Glomerular visceral epithelial cell (primary cell): ENCODE data around the gene ANKMY2.
"Not testable (repeated sequence)": the region's sequence is repeated elsewhere in the genome, so short reads cannot be mapped to it uniquely, and the experiment has no call there.

Experiments
- DNase-seq: peaks from one replicate; pipeline ENCODE4 v3.0.0-alpha.2; 2016; ENCODE audit errors: extremely low spot score

ANKMY2 gene

GRCh38 chr7:16659854-16660497 is 14.4 kb upstream of the ANKMY2 start:
- DNase-seq, result not testable (repeated sequence)

DNA sequence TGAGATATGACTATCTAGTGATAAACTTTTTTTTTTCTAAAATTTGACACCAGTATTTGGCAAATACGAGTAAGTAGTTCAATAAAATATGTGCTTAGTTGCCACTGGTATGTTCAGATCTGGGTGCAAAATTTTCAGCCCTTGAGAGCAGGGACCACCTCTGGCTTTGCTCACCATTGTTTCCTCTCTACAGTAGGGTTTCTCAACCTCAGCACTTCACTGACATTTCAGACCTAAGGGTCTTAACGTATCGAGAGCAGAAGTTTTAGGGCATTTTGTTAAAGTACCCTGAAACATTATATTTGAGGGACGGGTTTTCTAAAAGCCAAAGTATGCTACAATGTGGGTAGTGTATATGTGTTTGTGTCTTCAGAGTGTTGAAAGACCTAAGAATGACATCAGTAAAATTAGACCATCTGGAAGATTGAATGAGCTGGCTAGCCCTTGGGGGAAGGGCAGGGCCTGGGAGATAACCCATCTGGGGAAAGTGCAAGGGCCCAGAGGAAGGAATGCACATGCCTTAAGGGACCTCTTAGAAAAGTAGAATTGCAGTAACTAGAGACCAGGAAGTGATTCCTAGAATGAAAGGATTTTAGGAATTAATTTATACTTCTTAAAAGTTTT is 12.2 kb upstream of the ANKMY2 start:
- DNase-seq, result peak; percentile 67

DNA sequence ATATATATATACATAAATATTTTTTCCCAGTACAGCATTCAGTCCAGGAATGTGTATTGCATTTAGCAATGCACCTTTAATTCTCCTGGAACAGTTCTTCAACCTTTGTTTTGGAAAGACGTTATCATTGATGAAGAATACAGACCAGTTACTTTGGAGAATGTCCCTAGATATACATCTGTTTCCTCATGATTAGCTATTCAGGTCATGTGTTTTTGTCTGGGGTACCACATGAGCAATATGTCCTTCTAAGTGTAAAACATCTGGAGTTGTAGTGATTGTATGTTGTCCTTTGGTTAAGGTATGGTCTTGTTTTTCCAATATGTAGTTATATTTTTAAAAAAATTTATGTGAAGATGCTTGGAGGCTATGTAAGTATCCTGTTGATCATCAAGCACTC is 10.6 kb upstream of the ANKMY2 start:
- no peak for DNase-seq

- DNase-seq, result no peak
These were observed 9.8 kb upstream of the ANKMY2 start for GRCh38 chr7:16655394-16655793.

DNA sequence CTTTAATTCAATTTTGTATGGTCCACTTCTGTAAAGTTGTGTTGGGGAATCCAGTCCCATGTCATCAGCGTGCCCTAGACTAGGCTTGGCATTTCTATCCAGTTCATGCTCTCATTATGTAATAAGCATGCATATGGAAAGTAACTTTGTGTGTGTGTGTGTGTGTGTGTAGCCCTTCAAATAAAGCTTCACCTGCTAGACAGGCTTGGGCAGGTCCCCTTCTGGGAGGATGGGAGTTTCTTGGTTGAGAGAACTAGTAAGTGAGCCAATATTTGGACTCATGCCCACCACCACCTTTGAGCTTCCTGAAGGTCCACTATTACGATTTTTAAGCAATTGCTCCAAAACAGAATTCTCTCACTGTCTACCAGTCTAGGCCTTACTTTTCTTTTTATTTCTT is 7.3 kb upstream of the ANKMY2 start:
- peak; percentile 15 for DNase-seq

DNA sequence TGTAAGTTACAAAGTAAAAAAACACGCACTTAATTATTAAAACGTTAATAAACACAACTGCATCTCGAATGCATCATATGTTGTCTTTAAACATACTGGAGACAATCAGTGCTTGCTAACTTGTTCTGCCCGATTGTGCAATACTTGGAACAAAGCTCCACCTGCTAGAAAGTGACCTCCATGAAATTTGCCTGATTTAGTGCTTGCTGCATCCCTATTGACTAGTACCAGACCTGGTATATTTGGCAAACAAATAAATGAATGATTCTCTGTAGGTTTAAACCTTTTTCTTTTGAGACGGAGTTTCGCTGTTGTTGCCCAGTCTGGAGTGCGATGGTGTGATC is 6.7 kb upstream of the ANKMY2 start:
- no peak for DNase-seq

GRCh38 chr7:16651396-16652239 is 6.1 kb upstream of the ANKMY2 start:
- DNase-seq, result no peak

DNA sequence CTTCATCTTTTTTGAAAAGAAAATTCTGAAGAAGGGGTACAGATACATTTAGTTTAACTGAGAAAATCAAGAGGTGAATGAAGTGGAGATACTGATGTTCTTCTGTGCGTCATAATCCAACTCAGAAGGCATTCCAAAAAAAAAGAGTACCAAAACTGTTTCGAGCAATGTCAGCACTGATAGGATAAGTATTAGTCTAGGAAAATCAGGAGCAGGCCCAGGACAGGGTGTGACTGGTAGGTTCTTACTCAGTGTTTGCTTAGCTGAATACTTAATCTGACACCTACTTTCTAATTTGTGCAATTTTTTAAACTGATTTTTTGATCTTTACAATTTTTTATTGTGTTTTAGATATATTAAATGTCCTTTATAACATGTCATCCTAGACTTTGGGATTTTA is 4.7 kb upstream of the ANKMY2 start:
- no peak for DNase-seq

DNA sequence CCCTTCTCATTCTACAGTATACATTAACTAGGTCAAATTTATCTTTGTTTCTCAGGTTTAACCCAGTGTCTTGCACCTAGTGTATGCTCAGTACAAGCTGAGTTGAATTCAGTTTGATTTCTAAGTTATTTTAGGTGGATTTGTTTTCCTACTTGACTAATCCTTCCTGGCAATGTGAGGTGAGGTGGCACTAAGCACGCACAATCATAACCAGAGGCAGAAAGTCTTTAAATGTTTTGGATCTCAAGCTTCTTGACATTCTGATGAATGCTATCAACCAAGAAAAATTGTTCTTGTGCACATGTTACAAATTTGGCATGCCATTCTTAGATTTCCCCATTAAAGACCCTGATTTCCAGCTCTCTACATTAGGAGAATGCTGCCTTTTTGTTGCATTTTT is 3.6 kb upstream of the ANKMY2 start:
- DNase-seq, result peak; percentile 11

- no peak for DNase-seq
These were observed 3.0 kb upstream of the ANKMY2 start for GRCh38 chr7:16648551-16648950.

GRCh38 chr7:16647435-16647960 is 1.9 kb upstream of the ANKMY2 start:
- DNase-seq, result no peak

DNA sequence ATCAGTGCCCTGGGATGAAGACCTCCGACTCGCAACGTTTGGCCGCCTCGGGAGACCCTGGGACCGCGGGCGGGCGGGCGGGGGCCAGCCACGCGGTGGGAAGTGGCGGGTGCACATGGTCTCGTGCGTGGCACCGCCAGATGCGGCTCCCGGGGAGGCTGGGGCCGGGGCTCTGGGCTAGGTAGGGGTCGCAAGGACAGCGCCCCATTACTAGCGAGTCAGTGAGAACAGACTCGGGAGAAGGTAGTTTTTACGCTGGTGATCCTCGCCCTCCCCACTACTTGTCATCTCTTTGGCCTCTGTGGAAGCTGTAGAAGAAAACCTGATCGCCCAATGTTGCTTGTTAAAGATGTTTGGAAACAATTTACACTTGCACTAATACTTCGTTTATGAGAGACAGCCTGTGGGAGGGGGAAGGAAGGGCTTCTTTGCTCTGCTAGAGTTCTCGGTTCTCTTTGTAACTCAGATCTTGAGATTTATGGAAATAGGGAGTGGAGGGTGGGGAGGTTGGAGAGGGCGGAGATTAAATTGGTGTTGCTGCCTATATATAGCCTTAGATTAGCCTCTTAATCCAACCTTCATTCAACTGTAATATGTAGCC is 1.0 kb upstream of the ANKMY2 start:
- peak; percentile 20 for DNase-seq

DNA sequence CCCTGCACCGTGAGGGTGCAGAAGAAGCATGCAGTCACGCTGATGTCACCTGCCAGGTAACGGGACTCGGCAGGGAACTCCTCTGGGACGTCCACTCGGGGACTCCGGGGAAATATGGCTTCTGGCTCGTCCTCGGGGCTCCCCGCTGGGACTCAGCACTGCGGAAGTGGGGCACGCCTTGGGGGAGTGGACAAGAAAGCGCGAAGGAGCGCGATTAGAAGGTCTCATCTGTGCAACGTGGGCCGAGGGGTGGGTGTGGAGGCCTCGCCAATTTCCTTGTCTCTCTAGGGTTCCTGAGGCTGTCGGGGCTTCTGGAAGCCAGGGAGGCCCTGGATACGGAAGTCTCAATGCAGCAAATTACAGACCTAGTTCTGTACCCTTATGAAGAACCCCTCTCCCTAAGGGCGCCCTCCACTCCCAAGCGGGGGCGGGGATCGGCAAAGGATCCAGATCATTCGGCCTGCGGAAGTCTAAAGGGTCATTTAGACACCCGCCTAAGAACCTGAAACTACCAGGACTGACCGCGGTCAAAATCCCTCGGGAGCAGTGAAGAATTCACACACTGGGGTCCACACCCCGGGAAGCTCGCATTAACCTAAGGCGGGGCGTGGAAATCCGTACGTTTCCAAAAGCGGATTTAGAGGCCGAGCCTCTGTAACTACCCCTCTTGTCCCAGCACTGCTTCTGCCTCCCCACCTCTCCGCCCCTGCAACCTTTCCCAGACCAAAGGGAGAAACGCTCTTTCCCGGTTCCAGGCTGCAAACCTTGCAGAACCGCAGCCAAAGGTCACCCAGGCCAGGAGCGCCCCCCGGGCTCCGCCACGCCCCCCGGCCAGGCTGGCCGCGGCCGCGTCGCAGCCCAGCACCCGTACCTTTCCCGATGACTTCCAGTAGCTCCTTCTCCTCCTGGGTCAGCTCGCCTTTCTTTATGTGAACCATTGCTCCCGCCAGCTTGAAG is 640 bp downstream of the ANKMY2 start:
- peak; percentile 65 for DNase-seq

- no peak for DNase-seq
These were observed 1.4 kb downstream of the ANKMY2 start for GRCh38 chr7:16644157-16644556.

DNA sequence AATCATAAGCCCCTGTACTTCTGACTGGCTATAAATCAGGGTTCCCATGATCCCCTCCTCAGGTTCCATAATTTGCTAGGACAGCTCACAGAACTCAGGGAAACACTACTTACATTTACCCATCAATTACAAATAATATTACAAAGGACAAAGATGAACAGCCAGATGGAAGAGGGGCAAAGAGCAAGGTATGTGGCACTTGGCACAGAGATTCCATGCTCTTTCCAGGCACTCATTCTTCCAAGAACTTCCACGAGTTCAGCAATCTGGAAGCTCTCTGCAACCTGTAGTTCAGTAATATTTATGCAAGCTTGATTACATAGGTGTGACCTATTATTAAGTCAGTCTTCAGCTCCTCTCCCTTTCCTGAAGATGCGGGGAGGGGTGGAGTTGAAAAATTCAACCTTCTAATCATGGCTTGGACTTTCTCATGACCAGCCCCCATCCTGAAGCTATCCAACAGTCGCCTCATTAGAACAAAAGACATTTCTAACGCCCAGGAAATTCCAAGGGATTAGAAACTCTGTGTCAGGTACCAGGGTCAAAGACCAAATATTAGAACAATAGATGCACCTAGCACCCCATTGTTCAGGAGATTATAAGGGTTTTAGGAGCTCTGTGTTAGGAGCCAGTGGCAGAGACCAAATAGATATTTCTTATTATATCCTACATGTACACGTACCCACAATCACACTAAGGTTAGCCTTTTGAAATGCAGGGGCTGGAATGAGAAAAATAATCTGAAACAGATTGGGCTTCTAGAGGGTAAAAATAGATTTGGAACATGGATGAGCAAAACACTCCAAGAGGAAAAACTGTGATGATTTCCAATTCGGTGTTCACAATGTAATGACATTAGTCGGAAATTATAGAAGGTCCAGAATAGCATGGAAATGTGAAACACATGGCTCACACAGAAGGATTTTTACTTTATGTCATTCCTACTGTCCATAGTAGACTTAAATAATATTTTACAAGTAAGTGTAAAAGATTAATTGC is 7.0 kb downstream of the ANKMY2 start:
- DNase-seq, result no peak

DNA sequence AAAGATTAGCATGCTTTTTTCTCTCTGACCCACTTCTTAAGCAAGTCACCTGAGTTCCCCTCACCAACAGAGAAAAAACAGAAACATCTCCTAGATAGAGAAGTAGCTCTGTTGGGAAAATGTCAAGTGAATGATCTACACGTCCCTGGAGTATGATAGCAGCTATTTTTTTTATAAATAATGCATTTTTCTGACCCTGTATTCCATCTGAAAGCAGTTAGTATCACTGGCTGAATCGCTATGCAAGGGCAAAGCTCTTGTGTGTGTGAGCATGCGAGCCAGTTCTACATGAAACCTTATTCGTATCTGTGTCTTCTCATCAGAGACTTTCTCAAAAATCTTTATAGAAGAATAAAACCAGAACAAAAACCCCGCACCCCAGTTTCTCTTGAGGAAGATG is 8.2 kb downstream of the ANKMY2 start:
- DNase-seq, result no peak

DNA sequence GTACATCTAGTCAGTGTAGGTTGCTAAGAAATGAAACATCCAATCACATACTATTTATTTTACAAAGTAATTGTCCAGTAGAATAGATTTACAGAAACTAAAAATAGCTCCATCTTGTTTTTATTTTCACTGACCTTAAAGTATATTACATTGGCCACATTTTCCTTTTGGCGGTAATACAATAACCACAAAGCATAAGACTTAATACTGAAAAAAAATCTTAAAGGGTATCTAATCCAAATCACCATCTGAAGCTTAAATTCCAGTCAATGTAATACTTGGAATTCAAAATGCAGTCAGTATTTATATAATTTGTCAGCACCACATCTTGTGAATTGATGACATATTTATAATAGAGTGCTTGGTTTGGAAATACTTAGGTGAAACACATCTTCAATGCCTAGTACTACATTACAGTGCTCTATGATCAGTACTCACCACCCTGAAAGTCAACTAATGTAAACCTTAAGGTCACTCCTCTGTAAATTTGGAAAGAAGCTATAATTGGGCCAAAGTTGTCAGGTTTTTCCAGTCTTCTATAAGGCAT is 8.9 kb downstream of the ANKMY2 start:
- DNase-seq, result no peak

- no peak for DNase-seq
These were observed 11.2 kb downstream of the ANKMY2 start for GRCh38 chr7:16634271-16634738.

- no peak for DNase-seq
These were observed 14.9 kb downstream of the ANKMY2 start for GRCh38 chr7:16630654-16631053.

DNA sequence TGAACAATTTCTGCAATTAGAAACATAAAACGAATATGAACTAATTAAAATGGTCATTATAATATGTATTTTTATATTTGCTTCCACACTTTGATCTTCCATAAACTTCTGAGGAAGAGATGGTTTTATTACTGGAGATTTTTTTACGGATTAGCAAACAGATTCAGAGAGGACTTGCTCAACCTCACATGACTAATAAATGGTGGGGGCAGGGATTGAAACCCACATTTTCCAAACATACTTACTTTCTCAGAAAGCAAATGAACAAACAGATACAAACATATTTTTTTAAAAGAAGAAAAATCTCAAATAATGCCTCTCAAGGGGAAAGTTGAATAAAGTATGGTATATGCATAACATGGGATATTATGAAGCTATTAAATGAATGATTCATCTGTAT is 18.3 kb downstream of the ANKMY2 start:
- DNase-seq, result no peak
